Kidney (tissue), 14 donors: Measurements from ENCODE around the gene TADA3. TPM values are rescaled to one million over a fixed set of nuclear protein-coding genes. Genes with fewer than 3 reads are reported as not detected.

Experiments
- DNase-seq, 5 donors: peaks; one replicate each; pipeline ENCODE4 v3.0.0-alpha.2; 2013 to 2020
- FAIRE-seq: peaks from 2 replicates; lab custom pipeline; 2012; peaks lifted over from hg19 to GRCh38; lab: Jason Lieb, UNC
- H3K27ac ChIP-seq, 2 donors: one replicate each; pipeline ENCODE4 v1.7.0; 2013; ENCODE audit warnings: low read depth in 2 of 2, low read length in 2 of 2, inconsistent platforms in 1 of 2
- H3K27me3 ChIP-seq: one replicate; pipeline ENCODE4 v1.7.1; 2013; ENCODE audit warnings: low read length, inconsistent platforms; ENCODE audit not compliant: control insufficient read depth, insufficient read depth
- H3K36me3 ChIP-seq, 3 donors: one replicate each; pipeline versions ENCODE4 v1.7.0 to v1.7.1; 2013; ENCODE audit warnings: low read length in 3 of 3, control low read depth in 1 of 3, inconsistent platforms in 1 of 3; ENCODE audit not compliant: insufficient read depth in 3 of 3, control insufficient read depth in 2 of 3
- H3K4me1 ChIP-seq, 3 donors: one replicate each; pipeline versions ENCODE4 v1.7.0 to v1.7.1; 2013; ENCODE audit warnings: low read length in 3 of 3, inconsistent platforms in 1 of 3, low read depth in 1 of 3; ENCODE audit not compliant: control insufficient read depth in 2 of 3, insufficient read depth in 2 of 3
- H3K4me3 ChIP-seq, 3 donors: one replicate each; pipeline versions ENCODE4 v1.7.0 to v1.8.1; 2013; ENCODE audit warnings: low read length in 3 of 3, control low read depth in 1 of 3, inconsistent platforms in 1 of 3
- H3K9ac ChIP-seq, 3 donors: one replicate each; pipeline versions ENCODE4 v1.7.0 to v1.7.1; 2013; ENCODE audit warnings: low read length in 3 of 3, control low read depth in 1 of 3, inconsistent platforms in 1 of 3
- H3K9me3 ChIP-seq, 3 donors: one replicate each; pipeline versions ENCODE4 v1.7.0 to v1.7.1; 2013; ENCODE audit warnings: low read length in 3 of 3, control low read depth in 1 of 3, inconsistent platforms in 1 of 3; ENCODE audit not compliant: control insufficient read depth in 2 of 3, insufficient read depth in 1 of 3
- CTCF ChIP-seq: IDR thresholded peaks from 3 replicates; pipeline ENCODE4 v1.5.1; 2012; ENCODE audit warnings: mild to moderate bottlenecking, moderate library complexity, borderline replicate concordance; ENCODE audit not compliant: insufficient read depth; ENCODE audit errors: extremely low read depth
- intact Hi-C: fragments of 100-400 bp; cut with DNase I; formaldehyde crosslinking; loops from one replicate; pipeline ENCODE4 v1.11.1; 2022
- polyA plus RNA-seq: library from polyadenylated mRNA; stranded (reverse); fragments of 350-450 nt; fragmentation: Illumina TruSeq; extraction: RNeasy Lipid Tissue Mini Kit (QIAGEN cat#74804); gene quantifications from one replicate; pipeline ENCODE4 v1.2.3, GENCODE V29; 2014; ENCODE audit warnings: low read depth, low replicate concordance; ENCODE audit not compliant: insufficient read depth
- total RNA-seq: library from RNA; stranded (reverse); fragmentation: NEBNext Ultra II Directional; extraction: Animal tissue kit (Norgen Biotek cat#: 25700); gene quantifications from one replicate; pipeline ENCODE4 v1.2.1, GENCODE V29; 2021
- donor health status: control.
- donor health status: control.
- donor health status: control.
- donor health status: control.
- donor health status: control.
- donor health status: DM: yes; HTN: yes; CAD: no.
- donor health status: Normal renal cell carcinoma (clear cell type).

TADA3 gene
- total and polyA plus RNA-seq, 2 donors from 2014 or later = 58.4 to 65.1 TPM

GRCh38 chr3:9818666-9819335 is 26.5 kb upstream of the TADA3 start:
- no peaks in the 10 kb centered on the region for H3K36me3 ChIP-seq
- H3K4me1 ChIP-seq = no peaks in the 10 kb centered on the region
- no peak for TF ChIP-seq CTCF
- no peaks in the 10 kb centered on the region for H3K27me3 ChIP-seq
- no peak overlapping the region for H3K27ac ChIP-seq
- H3K9me3 ChIP-seq = no peaks in the 10 kb centered on the region
- DNase-seq (no peak), FAIRE-seq (no peak)
- no peak overlapping the region for H3K4me3 ChIP-seq
- no peak overlapping the region for H3K9ac ChIP-seq
- intact Hi-C loops = no loop called here

- no peak overlapping the region for H3K9ac ChIP-seq
- H3K27me3 ChIP-seq = no peaks in the 10 kb centered on the region
- H3K4me1 ChIP-seq = no peaks in the 10 kb centered on the region
- DNase-seq (no peak), FAIRE-seq (no peak)
- H3K9me3 ChIP-seq = no peaks in the 10 kb centered on the region
- no peak for TF ChIP-seq CTCF
- intact Hi-C loops = no loop called here
- H3K36me3 ChIP-seq = peaks cover 0 to 2% (median 0%) of the 10 kb centered on the region in 3 donors
- H3K4me3 ChIP-seq = no peak overlapping the region
- H3K27ac ChIP-seq = no peak overlapping the region
Measured at GRCh38 chr3:9817436-9817835, 25.2 kb upstream of the TADA3 start.

- no peak for DNase-seq
- no peak for FAIRE-seq
- Histone ChIP-seq H3K4me3 (no peak overlapping the region), H3K9me3 (no peaks in the 10 kb centered on the region), H3K9ac (no peak overlapping the region), H3K36me3 (peaks cover 0 to 2% (median 0%) of the 10 kb centered on the region in 3 donors), H3K27me3 (no peaks in the 10 kb centered on the region), H3K4me1 (peaks cover 0 to 2% (median 0%) of the 10 kb centered on the region in 3 donors), H3K27ac (no peak overlapping the region)
- intact Hi-C loops = no loop called here
- no peak for TF ChIP-seq CTCF
Measured at GRCh38 chr3:9815986-9816385, 23.7 kb upstream of the TADA3 start.
